Right lobe of liver (tissue), 4 donors: ENCODE measurements around the gene RTF2.
"Not testable (repeated sequence)": the region's sequence is repeated elsewhere in the genome, so short reads cannot be mapped to it uniquely, and the experiment has no call there.

ENCODE experiments used
- POLR2A ChIP-seq: fragments of 450-650 bp; IDR thresholded peaks from one replicate; pipeline ENCODE4 v1.6.1; 2017; ENCODE audit warnings: antibody characterized with exemption, mild to moderate bottlenecking
- TF ChIP-seq, protein P1 (sequence below), 4 donors: fragments of 200-600 bp in 3 of 4; fragments of 450-650 bp in 1 of 4; IDR thresholded peaks; one replicate each; pipeline versions ENCODE4 v1.5.1 to v1.8.0; 2016 to 2022; ENCODE audit warnings: antibody characterized with exemption in 4 of 4, mild to moderate bottlenecking in 2 of 4
- donor health status: DM: no; HTN: no; CAD: no.
- donor health status: DM: no; HTN: no; CAD: no.
- donor health status: DM: no; HTN: yes; CAD: no.

DNA sequence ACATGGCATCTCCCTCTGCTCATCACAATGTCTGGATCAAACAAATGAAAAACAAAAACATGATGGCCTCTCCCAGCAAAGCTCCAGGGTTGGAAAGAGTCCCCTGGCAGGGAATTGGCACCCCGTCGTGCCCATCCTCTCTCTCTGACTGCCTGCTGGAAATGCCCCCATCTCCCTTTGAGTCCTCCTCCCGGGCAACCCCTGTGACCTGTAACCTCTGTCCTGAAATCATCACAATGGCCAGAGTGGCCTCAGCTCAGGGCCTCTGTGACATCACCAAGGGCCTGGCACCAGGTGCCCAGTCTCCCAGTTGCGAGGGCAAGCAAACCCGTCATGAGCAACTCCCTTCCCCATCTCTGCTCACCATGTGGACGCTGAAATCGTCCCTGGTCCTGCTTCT is 56.0 kb downstream of the RTF2 start, which contains the start of gene FAM209A:
- TF ChIP-seq, protein P1, sequence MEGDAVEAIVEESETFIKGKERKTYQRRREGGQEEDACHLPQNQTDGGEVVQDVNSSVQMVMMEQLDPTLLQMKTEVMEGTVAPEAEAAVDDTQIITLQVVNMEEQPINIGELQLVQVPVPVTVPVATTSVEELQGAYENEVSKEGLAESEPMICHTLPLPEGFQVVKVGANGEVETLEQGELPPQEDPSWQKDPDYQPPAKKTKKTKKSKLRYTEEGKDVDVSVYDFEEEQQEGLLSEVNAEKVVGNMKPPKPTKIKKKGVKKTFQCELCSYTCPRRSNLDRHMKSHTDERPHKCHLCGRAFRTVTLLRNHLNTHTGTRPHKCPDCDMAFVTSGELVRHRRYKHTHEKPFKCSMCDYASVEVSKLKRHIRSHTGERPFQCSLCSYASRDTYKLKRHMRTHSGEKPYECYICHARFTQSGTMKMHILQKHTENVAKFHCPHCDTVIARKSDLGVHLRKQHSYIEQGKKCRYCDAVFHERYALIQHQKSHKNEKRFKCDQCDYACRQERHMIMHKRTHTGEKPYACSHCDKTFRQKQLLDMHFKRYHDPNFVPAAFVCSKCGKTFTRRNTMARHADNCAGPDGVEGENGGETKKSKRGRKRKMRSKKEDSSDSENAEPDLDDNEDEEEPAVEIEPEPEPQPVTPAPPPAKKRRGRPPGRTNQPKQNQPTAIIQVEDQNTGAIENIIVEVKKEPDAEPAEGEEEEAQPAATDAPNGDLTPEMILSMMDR (IDR thresholded peaks at IDR 0.05): not testable (repeated sequence)
- TF ChIP-seq POLR2A: not testable (repeated sequence)
